Keratinocyte (primary cell): ENCODE results near the gene CFH. TPM values are rescaled to one million over a fixed set of nuclear protein-coding genes. Genes with fewer than 3 reads are reported as not detected.

Experiments used
- DNase-seq: peaks from one replicate; pipeline ENCODE4 v3.0.0-alpha.2; 2011; ENCODE audit warnings: low read depth, missing footprints, low spot score
- FAIRE-seq: peaks from 2 replicates; lab custom pipeline; 2011; peaks lifted over from hg19 to GRCh38; lab: Jason Lieb, UNC
- H2AFZ ChIP-seq: 2 replicates; pipeline ENCODE4 v1.6.0; 2012; ENCODE audit warnings: low read length, control low read depth, inconsistent platforms; ENCODE audit not compliant: control insufficient read depth
- H3K27ac ChIP-seq: 2 replicates; pipeline ENCODE4 v1.5.1; 2011; ENCODE audit warnings: low read length; ENCODE audit not compliant: control insufficient read depth, insufficient read depth
- H3K27me3 ChIP-seq: 3 replicates; pipeline ENCODE4 v1.6.0; 2011; ENCODE audit warnings: low read length; ENCODE audit not compliant: control insufficient read depth, insufficient read depth; ENCODE audit errors: extremely low read depth
- H3K36me3 ChIP-seq, 2 experiments: 2 replicates in 1 of 2; 3 replicates in 1 of 2; pipeline ENCODE4 v1.5.1; 2011; ENCODE audit warnings: low read length in 2 of 2, mild to moderate bottlenecking in 1 of 2; ENCODE audit not compliant: control insufficient read depth in 2 of 2, insufficient read depth in 2 of 2; ENCODE audit errors: extremely low read depth in 1 of 2
- H3K4me1 ChIP-seq: 3 replicates; pipeline ENCODE4 v1.5.1; 2011; ENCODE audit warnings: low read length; ENCODE audit not compliant: control insufficient read depth, insufficient read depth; ENCODE audit errors: extremely low read depth
- H3K4me2 ChIP-seq: 3 replicates; pipeline ENCODE4 v1.6.0; 2011; ENCODE audit warnings: low read depth, low read length; ENCODE audit not compliant: control insufficient read depth, insufficient read depth; ENCODE audit errors: extremely low read depth
- H3K4me3 ChIP-seq, 3 experiments: fragments of 200-600 bp in 1 of 3; sonication (generic) in 1 of 3; 2 replicates in 2 of 3; 3 replicates in 1 of 3; pipeline ENCODE4 v1.5.1; 2011 to 2016; ENCODE audit warnings: low read length in 3 of 3, mild to moderate bottlenecking in 3 of 3, control low read depth in 2 of 3, inconsistent platforms in 1 of 3, low read depth in 1 of 3, mixed read lengths in 1 of 3, mixed run types in 1 of 3, moderate library complexity in 1 of 3; ENCODE audit not compliant: control insufficient read depth in 2 of 3, insufficient read depth in 2 of 3; ENCODE audit errors: extremely low read depth in 1 of 3
- H3K79me2 ChIP-seq: 2 replicates; pipeline ENCODE4 v1.6.0; 2012; ENCODE audit warnings: low read length; ENCODE audit not compliant: control insufficient read depth, insufficient read depth
- H3K9ac ChIP-seq: 3 replicates; pipeline ENCODE4 v1.6.0; 2011; ENCODE audit warnings: low read length; ENCODE audit not compliant: control insufficient read depth, insufficient read depth; ENCODE audit errors: extremely low read depth
- H3K9me1 ChIP-seq: 3 replicates; pipeline ENCODE4 v1.6.0; 2011; ENCODE audit warnings: low read length; ENCODE audit not compliant: control insufficient read depth, insufficient read depth; ENCODE audit errors: extremely low read depth
- H3K9me3 ChIP-seq: 2 replicates; pipeline ENCODE4 v1.5.1; 2012; ENCODE audit warnings: low read depth, low read length; ENCODE audit not compliant: control insufficient read depth
- H4K20me1 ChIP-seq: 3 replicates; pipeline ENCODE4 v1.6.0; 2011; ENCODE audit warnings: low read length; ENCODE audit not compliant: control insufficient read depth, insufficient read depth; ENCODE audit errors: extremely low read depth
- EZH2 ChIP-seq: IDR thresholded peaks from one replicate; pipeline ENCODE4 v1.6.1; 2012; ENCODE audit warnings: inconsistent platforms, mild to moderate bottlenecking, low read length, moderate library complexity
- dilution Hi-C: fragments of 300-500 bp; cut with MboI; formaldehyde crosslinking; loops from one replicate; pipeline ENCODE4 v1.7.0; 2020; ENCODE audit warnings: low sequenced_read_pairs; ENCODE audit not compliant: extremely low pct_ligation_motif_present
- polyA plus RNA-seq, 5 experiments: library from polyadenylated mRNA; depleted of rRNA in 3 of 5; stranded (reverse) in 3 of 5; stranded (forward) in 1 of 5; unstranded in 1 of 5; fragments of >200 nt; gene quantifications; 1 replicate in 1 of 5; 2 replicates in 3 of 5; 3 replicates in 1 of 5; pipeline versions ENCODE4 v1.2.1 to v1.2.3, GENCODE V29; 2011 to 2012; ENCODE audit warnings: missing spikeins in 2 of 5, low read depth in 1 of 5, low replicate concordance in 1 of 5
- TF ChIP-seq, protein P1 (sequence below), 3 experiments: IDR thresholded peaks in 1 of 3; conservative IDR thresholded peaks in 1 of 3; optimal IDR thresholded peaks in 1 of 3; 2 replicates in 2 of 3; 3 replicates in 1 of 3; pipeline versions ENCODE3 to v1.5.1; 2011; ENCODE audit warnings: low read length in 3 of 3, mild to moderate bottlenecking in 3 of 3, moderate library complexity in 2 of 3, control low read depth in 1 of 3, inconsistent platforms in 1 of 3; ENCODE audit not compliant: insufficient read depth in 2 of 3; ENCODE audit errors: extremely low read depth in 1 of 3

CFH gene
- polyA plus RNA-seq, 1 donor (not counting 4 experiments of a cell fraction or from before 2014, with no cell fraction given): 3.7 TPM

DNA sequence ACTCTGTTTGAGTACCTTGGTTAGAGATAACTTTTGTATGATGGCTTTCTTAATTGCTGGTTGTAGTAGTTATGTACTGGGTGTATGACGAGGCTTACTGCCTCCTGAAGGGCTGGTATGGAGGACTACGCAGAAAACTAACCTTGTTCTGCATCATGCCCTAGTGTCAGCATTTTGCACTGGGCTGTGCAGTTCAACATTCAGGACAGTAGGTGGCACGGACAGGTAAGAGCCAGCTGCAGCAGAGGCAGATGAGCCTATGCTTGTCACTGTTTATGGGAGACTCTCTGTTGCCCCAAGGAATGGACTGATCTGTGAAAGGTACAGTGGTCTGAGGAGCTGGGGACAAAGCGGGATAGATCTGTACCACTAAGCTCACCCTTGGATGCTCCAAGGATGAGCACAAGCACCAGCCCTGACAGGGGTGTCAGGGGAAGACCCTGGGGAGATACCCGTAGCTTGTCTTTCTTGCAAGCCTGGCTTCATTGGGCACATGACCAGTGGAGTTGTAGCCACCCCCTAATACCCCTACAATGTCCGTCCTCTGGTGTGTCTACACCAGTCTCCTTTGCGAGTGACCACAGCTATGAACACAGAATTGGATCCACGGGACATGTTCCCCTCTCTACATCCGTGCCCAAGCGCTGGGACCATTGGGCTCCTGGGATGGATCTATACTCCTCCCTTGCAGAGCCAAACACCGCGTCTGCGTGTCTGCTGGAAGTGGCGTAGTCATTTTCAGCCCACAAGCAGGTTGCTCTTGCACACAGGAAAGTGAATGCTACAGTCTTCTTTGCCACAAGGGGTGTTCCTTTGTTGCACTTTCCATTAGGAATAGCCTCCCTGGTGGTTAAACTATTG is 71.7 kb downstream of the CFH start:
- no peaks in the 10 kb centered on the region for H3K79me2 ChIP-seq
- DNase-seq (peak; percentile 23), FAIRE-seq (peak; percentile 67)
- TF ChIP-seq, protein P1, sequence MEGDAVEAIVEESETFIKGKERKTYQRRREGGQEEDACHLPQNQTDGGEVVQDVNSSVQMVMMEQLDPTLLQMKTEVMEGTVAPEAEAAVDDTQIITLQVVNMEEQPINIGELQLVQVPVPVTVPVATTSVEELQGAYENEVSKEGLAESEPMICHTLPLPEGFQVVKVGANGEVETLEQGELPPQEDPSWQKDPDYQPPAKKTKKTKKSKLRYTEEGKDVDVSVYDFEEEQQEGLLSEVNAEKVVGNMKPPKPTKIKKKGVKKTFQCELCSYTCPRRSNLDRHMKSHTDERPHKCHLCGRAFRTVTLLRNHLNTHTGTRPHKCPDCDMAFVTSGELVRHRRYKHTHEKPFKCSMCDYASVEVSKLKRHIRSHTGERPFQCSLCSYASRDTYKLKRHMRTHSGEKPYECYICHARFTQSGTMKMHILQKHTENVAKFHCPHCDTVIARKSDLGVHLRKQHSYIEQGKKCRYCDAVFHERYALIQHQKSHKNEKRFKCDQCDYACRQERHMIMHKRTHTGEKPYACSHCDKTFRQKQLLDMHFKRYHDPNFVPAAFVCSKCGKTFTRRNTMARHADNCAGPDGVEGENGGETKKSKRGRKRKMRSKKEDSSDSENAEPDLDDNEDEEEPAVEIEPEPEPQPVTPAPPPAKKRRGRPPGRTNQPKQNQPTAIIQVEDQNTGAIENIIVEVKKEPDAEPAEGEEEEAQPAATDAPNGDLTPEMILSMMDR (optimal IDR thresholded peaks at IDR 0.05 in 1 of 3, IDR thresholded peaks at IDR 0.05 in 1 of 3, conservative IDR thresholded peaks at IDR 0.05 in 1 of 3; ENCODE audit: extremely low read depth in 1 of 3, insufficient read depth in 2 of 3, low read length in 3 of 3): peak; percentile 87 to 96 (median 91)
- TF ChIP-seq EZH2: no peak
- no peaks in the 10 kb centered on the region for H4K20me1 ChIP-seq
- H3K36me3 ChIP-seq: no peaks in the 10 kb centered on the region
- no peaks in the 10 kb centered on the region for H3K27me3 ChIP-seq
- no peak overlapping the region for H3K27ac ChIP-seq
- H3K9me1 ChIP-seq: no peaks in the 10 kb centered on the region
- H3K4me1 ChIP-seq: no peaks in the 10 kb centered on the region
- H3K9ac ChIP-seq: no peak overlapping the region
- H3K9me3 ChIP-seq: no peaks in the 10 kb centered on the region
- H3K4me2 ChIP-seq: no peak overlapping the region
- H3K4me3 ChIP-seq: no peak overlapping the region
- H2AFZ ChIP-seq: no peak overlapping the region
- dilution Hi-C loops: no loop called here

DNA sequence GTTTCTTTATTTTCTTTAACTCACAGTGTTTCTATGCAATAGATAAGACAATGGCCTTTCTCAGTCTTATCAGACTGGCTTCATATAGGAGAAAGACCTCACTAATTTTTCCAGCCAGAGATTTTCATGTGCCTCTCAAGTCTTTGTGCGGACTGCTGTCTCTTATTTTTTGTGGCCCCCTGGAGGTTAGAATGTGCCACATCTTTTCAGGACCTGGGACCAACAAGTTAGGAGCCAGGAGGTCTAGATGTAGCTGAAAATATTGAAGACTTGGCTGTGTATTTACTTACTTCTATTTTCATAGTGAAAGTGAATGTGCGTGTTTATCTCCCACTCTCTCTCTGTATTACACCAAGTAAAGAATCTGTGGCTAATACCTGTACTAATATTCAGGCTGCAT is 80.7 kb downstream of the CFH start:
- no peaks in the 10 kb centered on the region for H3K79me2 ChIP-seq

More for the DNA sequence above, 80.7 kb downstream of the CFH start:
- no peaks in the 10 kb centered on the region for H3K27me3 ChIP-seq
- no peak overlapping the region for H3K4me3 ChIP-seq
- H3K9ac ChIP-seq: no peak overlapping the region
- H3K4me2 ChIP-seq: no peak overlapping the region
- no peaks in the 10 kb centered on the region for H3K9me1 ChIP-seq
- FAIRE-seq (no peak), DNase-seq (no peak)
- no peaks in the 10 kb centered on the region for H4K20me1 ChIP-seq
- H3K9me3 ChIP-seq: no peaks in the 10 kb centered on the region
- TF ChIP-seq, protein P1 (optimal IDR thresholded peaks at IDR 0.05 in 1 of 3, IDR thresholded peaks at IDR 0.05 in 1 of 3, conservative IDR thresholded peaks at IDR 0.05 in 1 of 3; ENCODE audit: extremely low read depth in 1 of 3, insufficient read depth in 2 of 3, low read length in 3 of 3): no peak
- no peak for TF ChIP-seq EZH2
- no peak overlapping the region for H3K27ac ChIP-seq
- no peaks in the 10 kb centered on the region for H3K36me3 ChIP-seq
- dilution Hi-C loops: no loop called here
- no peaks in the 10 kb centered on the region for H3K4me1 ChIP-seq
- H2AFZ ChIP-seq: no peak overlapping the region
